ENCODE results near the gene PTPN20.

DNA sequence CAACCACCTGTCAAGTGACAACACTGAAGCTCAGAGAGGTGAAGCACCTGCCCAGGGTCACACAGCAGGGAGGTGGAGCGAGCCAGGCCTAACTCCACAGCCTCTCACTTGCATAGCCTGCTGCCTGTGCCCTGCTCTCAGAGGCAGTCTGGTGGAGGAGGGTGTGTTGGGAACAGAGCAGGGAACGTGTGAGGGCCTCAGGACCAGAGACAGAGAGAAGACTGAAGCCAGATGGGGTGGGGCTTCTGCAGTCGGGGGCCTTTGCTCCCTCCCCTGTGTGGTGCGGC lies 114.0 kb downstream of the PTPN20 start:
- no peak for TF ChIP-seq EZH2phosphoT487 (IDR thresholded peaks at IDR 0.05; ENCODE audit: borderline replicate concordance, low read depth, low read length)
- TF ChIP-seq, protein P1, sequence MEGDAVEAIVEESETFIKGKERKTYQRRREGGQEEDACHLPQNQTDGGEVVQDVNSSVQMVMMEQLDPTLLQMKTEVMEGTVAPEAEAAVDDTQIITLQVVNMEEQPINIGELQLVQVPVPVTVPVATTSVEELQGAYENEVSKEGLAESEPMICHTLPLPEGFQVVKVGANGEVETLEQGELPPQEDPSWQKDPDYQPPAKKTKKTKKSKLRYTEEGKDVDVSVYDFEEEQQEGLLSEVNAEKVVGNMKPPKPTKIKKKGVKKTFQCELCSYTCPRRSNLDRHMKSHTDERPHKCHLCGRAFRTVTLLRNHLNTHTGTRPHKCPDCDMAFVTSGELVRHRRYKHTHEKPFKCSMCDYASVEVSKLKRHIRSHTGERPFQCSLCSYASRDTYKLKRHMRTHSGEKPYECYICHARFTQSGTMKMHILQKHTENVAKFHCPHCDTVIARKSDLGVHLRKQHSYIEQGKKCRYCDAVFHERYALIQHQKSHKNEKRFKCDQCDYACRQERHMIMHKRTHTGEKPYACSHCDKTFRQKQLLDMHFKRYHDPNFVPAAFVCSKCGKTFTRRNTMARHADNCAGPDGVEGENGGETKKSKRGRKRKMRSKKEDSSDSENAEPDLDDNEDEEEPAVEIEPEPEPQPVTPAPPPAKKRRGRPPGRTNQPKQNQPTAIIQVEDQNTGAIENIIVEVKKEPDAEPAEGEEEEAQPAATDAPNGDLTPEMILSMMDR (conservative IDR thresholded peaks at IDR 0.05; ENCODE audit: low read length), result no peak

All from OCI-LY7 (cell line).